Breast epithelium (tissue), 4 donors: ENCODE data around the gene DTYMK. TPM values are rescaled to one million over a fixed set of nuclear protein-coding genes. Genes with fewer than 3 reads are reported as not detected.

Source experiments
- DNase-seq, 2 donors: peaks; one replicate each; pipeline ENCODE4 v3.0.0-alpha.2; 2019; ENCODE audit warnings: low spot score in 2 of 2
- H3K27ac ChIP-seq, 2 donors: fragments of 200-600 bp; sonication (generic) in 1 of 2; one replicate each; pipeline ENCODE4 v1.5.1; 2016 to 2019; ENCODE audit warnings: mild to moderate bottlenecking in 1 of 2
- H3K27me3 ChIP-seq, 2 donors: fragments of 200-600 bp; sonication (generic) in 1 of 2; one replicate each; pipeline versions ENCODE4 v1.5.1 to v1.6.0; 2017 to 2019; ENCODE audit warnings: control low read depth in 1 of 2, mild to moderate bottlenecking in 1 of 2
- H3K36me3 ChIP-seq: fragments of 200-600 bp; one replicate; pipeline ENCODE4 v1.5.1; 2019
- H3K4me1 ChIP-seq, 2 donors: fragments of 200-600 bp; sonication (generic); one replicate each; pipeline ENCODE4 v1.5.1; 2016 to 2019; ENCODE audit warnings: control low read depth in 1 of 2
- H3K4me3 ChIP-seq, 3 donors: fragments of 200-600 bp; sonication (generic); 1 replicate in 2 of 3; 2 replicates in 1 of 3; pipeline ENCODE4 v1.5.1; 2016 to 2019; ENCODE audit warnings: mild to moderate bottlenecking in 3 of 3, moderate library complexity in 2 of 3
- H3K9me3 ChIP-seq, 2 donors: fragments of 200-600 bp; sonication (generic) in 1 of 2; one replicate each; pipeline ENCODE4 v1.5.1; 2016 to 2019; ENCODE audit warnings: control low read depth in 1 of 2
- POLR2A ChIP-seq: fragments of 450-650 bp; IDR thresholded peaks from one replicate; pipeline ENCODE4 v1.6.1; 2016; ENCODE audit warnings: antibody characterized with exemption, mild to moderate bottlenecking, moderate library complexity
- POLR2AphosphoS5 ChIP-seq, 3 donors: sonication (generic); formaldehyde crosslinking; IDR thresholded peaks; one replicate each; pipeline ENCODE4 v1.6.1; 2017; ENCODE audit warnings: antibody characterized with exemption in 3 of 3
- intact Hi-C: fragments of 100-400 bp; cut with DNase I; formaldehyde crosslinking; loops from one replicate; pipeline ENCODE4 v1.15.1; 2023; ENCODE audit warnings: low total_unique reads
- total RNA-seq, 3 donors: library from RNA; depleted of rRNA; stranded (reverse); fragments of >200 nt; gene quantifications; one replicate each; pipeline ENCODE4 v1.1.0, GENCODE V29; 2016
- TF ChIP-seq, protein P1 (sequence below), 3 donors: fragments of 450-650 bp; IDR thresholded peaks; one replicate each; pipeline ENCODE4 v1.5.1; 2016 to 2017; ENCODE audit warnings: antibody characterized with exemption in 3 of 3, mild to moderate bottlenecking in 3 of 3, moderate library complexity in 3 of 3

The DTYMK gene
- total RNA-seq, 3 donors from 2014 or later: 16.8 to 23.2 (median 19.7) TPM

DNA sequence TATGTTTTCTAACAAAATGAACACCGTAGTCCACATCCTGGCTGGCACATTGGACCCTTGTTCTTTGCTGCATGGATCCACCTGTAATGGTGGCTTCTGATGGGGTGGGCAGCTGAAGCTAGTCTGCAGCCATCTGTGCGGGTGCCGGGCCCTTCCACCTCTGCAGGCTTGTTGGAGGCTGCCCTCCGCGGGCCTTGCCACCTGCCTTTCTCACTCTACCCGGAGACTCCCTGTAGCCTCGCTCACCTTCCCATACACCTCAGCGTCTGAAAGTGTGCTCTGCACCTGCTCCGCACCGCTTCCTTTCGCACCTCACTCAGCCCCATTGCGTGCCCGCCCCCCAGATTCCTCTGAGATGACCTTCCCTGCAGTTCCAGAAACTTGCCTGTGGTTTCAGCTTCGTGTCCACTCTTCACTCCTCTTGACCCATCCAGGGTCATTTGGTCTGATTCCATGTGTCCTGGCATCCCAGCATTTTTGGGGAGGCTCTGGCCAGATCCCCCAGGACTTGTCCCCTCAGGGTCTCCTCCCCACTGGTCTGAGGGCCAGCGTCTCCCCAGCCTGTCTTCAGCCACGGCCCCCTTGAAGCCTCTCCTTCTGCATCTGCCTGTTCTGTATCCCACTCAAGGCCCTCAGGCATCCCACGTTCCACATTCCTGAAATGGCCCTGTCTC is 31.0 kb downstream of the DTYMK start:
- intact Hi-C loops: no loop called here
- no peaks in the 10 kb centered on the region for H3K36me3 ChIP-seq
- no peaks in the 10 kb centered on the region for H3K4me1 ChIP-seq
- H3K27me3 ChIP-seq: no peaks in the 10 kb centered on the region
- TF ChIP-seq POLR2A: no peak
- TF ChIP-seq POLR2AphosphoS5 (IDR thresholded peaks at IDR 0.05): no peak
- TF ChIP-seq, protein P1, sequence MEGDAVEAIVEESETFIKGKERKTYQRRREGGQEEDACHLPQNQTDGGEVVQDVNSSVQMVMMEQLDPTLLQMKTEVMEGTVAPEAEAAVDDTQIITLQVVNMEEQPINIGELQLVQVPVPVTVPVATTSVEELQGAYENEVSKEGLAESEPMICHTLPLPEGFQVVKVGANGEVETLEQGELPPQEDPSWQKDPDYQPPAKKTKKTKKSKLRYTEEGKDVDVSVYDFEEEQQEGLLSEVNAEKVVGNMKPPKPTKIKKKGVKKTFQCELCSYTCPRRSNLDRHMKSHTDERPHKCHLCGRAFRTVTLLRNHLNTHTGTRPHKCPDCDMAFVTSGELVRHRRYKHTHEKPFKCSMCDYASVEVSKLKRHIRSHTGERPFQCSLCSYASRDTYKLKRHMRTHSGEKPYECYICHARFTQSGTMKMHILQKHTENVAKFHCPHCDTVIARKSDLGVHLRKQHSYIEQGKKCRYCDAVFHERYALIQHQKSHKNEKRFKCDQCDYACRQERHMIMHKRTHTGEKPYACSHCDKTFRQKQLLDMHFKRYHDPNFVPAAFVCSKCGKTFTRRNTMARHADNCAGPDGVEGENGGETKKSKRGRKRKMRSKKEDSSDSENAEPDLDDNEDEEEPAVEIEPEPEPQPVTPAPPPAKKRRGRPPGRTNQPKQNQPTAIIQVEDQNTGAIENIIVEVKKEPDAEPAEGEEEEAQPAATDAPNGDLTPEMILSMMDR (IDR thresholded peaks at IDR 0.05): no peak
- DNase-seq: no peak
- H3K4me3 ChIP-seq: no peak overlapping the region
- H3K9me3 ChIP-seq: no peaks in the 10 kb centered on the region
- no peak overlapping the region for H3K27ac ChIP-seq

DNA sequence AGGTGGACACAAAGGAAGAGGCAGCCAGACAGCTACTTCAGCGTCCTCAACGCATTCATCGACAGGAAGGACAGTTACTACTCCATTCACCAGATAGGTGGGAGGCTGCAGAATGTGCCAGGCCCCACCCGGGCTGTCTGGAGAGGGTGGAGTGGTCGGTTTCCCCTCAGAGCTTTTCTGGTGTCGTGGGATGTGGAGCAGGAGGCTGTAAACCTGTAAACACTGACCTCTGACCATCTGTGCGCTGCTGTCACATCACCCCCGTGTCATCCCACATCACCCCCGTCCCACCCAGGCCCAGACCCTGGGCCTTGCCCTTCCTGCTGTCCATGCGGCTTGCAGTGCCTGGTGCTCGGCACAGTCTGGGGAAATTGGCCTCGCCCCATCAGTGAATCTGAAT is 32.1 kb downstream of the DTYMK start:
- no peaks in the 10 kb centered on the region for H3K36me3 ChIP-seq

DNA sequence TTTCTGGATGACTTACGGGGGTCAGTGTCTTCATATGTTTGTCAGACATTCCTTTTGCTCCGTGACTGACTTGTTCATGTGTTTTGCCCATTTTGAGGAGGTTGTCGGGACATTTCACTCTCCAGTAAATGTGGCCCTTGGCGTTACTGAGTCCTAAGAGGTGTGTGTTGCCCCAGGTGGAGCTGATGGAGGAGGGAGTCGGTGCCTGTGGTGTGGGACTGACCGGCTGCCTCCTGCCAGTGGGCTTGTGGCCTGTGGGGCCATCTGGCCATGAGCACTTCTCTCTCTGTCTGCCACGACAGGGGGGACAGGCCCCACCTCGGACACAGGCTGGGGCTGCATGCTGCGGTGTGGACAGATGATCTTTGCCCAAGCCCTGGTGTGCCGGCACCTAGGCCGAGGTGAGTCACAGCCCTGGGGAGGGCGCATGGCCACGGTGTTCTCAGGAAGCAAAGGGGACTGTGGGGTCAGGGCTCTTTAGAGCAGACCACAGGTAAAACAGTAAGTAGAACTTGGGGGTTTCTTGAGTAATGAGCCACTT is 33.3 kb downstream of the DTYMK start:
- no peak for DNase-seq
- Histone ChIP-seq H3K36me3 (no peaks in the 10 kb centered on the region), H3K4me3 (no peak overlapping the region), H3K27ac (no peak overlapping the region), H3K4me1 (no peaks in the 10 kb centered on the region), H3K9me3 (no peaks in the 10 kb centered on the region), H3K27me3 (no peaks in the 10 kb centered on the region)
- intact Hi-C loops: no loop called here
- TF ChIP-seq POLR2A (no peak), POLR2AphosphoS5 (IDR thresholded peaks at IDR 0.05) (no peak)
- TF ChIP-seq, protein P1 (IDR thresholded peaks at IDR 0.05): no peak

More for the DNA sequence above, 32.1 kb downstream of the DTYMK start:
- H3K27me3 ChIP-seq: no peaks in the 10 kb centered on the region
- no peak for TF ChIP-seq POLR2AphosphoS5 (IDR thresholded peaks at IDR 0.05)
- intact Hi-C loops: no loop called here
- H3K27ac ChIP-seq: no peak overlapping the region
- no peak for DNase-seq
- no peaks in the 10 kb centered on the region for H3K9me3 ChIP-seq
- H3K4me3 ChIP-seq: no peak overlapping the region
- no peaks in the 10 kb centered on the region for H3K4me1 ChIP-seq

DNA sequence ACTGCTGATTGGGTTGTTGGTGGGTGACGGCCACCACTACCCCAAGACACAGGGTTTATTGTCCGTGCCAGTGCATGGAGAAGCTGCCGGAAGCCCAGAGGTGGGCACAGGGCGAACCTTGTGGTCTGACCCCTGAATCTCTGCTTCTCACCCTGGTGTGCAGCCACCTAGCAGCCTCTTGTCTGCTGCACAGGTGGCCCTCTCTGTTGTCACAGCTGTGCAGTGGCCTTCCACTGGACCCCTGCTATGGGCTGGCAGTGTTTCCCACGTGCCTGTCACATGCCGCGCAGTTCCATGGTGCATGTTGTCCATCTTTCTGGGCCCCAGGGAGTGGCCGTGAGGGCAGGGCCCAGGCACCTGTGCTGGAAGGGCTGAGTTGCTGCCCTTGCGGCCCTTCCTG is 33.9 kb downstream of the DTYMK start:
- H3K9me3 ChIP-seq: no peaks in the 10 kb centered on the region
- TF ChIP-seq POLR2A (no peak), POLR2AphosphoS5 (IDR thresholded peaks at IDR 0.05) (no peak)
- TF ChIP-seq, protein P1 (IDR thresholded peaks at IDR 0.05): no peak
- no peaks in the 10 kb centered on the region for H3K27me3 ChIP-seq
- H3K4me1 ChIP-seq: no peaks in the 10 kb centered on the region
- H3K4me3 ChIP-seq: no peak overlapping the region
- DNase-seq: no peak
- intact Hi-C loops: no loop called here
- no peaks in the 10 kb centered on the region for H3K36me3 ChIP-seq
- H3K27ac ChIP-seq: no peak overlapping the region

DNA sequence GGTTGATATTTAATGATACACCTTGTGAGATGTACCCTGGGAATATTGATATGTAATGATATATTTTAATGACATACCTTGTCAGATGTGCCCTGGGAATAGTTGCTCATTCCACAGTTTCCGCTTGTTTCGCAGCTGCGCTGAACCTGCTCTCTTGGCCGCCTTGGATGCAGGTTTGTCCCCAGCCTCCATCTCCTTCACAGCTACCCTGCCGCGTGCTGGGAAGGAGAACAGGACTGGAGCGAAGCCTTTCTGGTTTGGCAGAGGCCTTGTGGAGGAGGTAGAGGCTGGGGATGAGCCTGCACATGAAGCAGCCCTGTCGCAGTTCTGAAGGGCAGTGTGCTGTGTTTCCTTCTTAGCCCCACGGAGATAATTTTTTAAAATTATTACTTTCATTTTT is 34.5 kb downstream of the DTYMK start:
- TF ChIP-seq POLR2AphosphoS5 (IDR thresholded peaks at IDR 0.05) (no peak), POLR2A (no peak)
- TF ChIP-seq, protein P1 (IDR thresholded peaks at IDR 0.05): no peak
- H3K9me3 ChIP-seq: no peaks in the 10 kb centered on the region
- no peak overlapping the region for H3K27ac ChIP-seq
- H3K4me3 ChIP-seq: no peak overlapping the region
- H3K36me3 ChIP-seq: no peaks in the 10 kb centered on the region
- H3K4me1 ChIP-seq: no peaks in the 10 kb centered on the region
- intact Hi-C loops: no loop called here
- no peaks in the 10 kb centered on the region for H3K27me3 ChIP-seq
- no peak for DNase-seq
